Measurements from ENCODE around the gene SAE1. TPM values are rescaled to one million over a fixed set of nuclear protein-coding genes. Genes with fewer than 3 reads are reported as not detected.

The SAE1 gene
- total and polyA plus RNA-seq, 2 experiments from 2014 or later, result 115 to 236 TPM

GRCh38 chr19:47221890-47222289, 91.3 kb downstream of the SAE1 start:
- peaks cover 17% of the 10 kb centered on the region for H3K79me2 ChIP-seq (replicated peaks; ENCODE audit: insufficient read depth)
- H3K4me2 ChIP-seq, result no peak overlapping the region
- H3K36me3 ChIP-seq (ENCODE audit: insufficient read depth), result no peaks in the 10 kb centered on the region; the same call in 1 of the 2 replicates
- H3K4me1 ChIP-seq (ENCODE audit: insufficient read depth), result peaks cover 15% of the 10 kb centered on the region
- H3K4me1 Mint-ChIP-seq, result peaks cover 14% of the 10 kb centered on the region
- no peak overlapping the region for H2AFZ ChIP-seq
- ATAC-seq, result no peak; the same call in 2 of the 3 replicates
- H3K27me3 ChIP-seq (ENCODE audit: insufficient read depth), result no peaks in the 10 kb centered on the region
- TF ChIP-seq CTCF (conservative IDR thresholded peaks at IDR 0.05; ENCODE audit: low read depth in 2 of 2), result peak in 1 of 2 experiments; percentile 5; a peak in 1 of 4 replicates
- no peak for TF ChIP-seq ZNF331 (CRISPR knock-in tag; IDR thresholded peaks at IDR 0.05; ENCODE audit: low read depth)
- peaks cover 39% of the 10 kb centered on the region for H3K36me3 Mint-ChIP-seq (ENCODE audit: low read depth)
- H4K20me1 ChIP-seq (replicated peaks; ENCODE audit: insufficient read depth), result no peaks in the 10 kb centered on the region
- H3K27ac Mint-ChIP-seq, result peak overlapping the region; percentile 29; the same call in 1 of the 2 replicates
- DNase-seq (ENCODE audit: low spot score), result no peak
- H3F3A ChIP-seq (replicated peaks; ENCODE audit: low read depth), result peaks cover 15% of the 10 kb centered on the region
- no peak overlapping the region for H3K4me3 Mint-ChIP-seq
- peak overlapping the region; percentile 45; the same call in 1 of the 2 replicates for H3K27ac ChIP-seq (ENCODE audit: low read depth)
- H3K4me3 ChIP-seq, result no peak overlapping the region
- H3K27me3 Mint-ChIP-seq (ENCODE audit: insufficient read depth, low read depth, poor library complexity), result peaks cover 15% of the 10 kb centered on the region
- H3K9me2 ChIP-seq (ENCODE audit: insufficient read depth), result no peaks in the 10 kb centered on the region
- peaks cover 2% of the 10 kb centered on the region; the same call in 1 of the 3 replicates for H3K9me3 Mint-ChIP-seq

- peaks cover 28% of the 10 kb centered on the region for H3K4me1 ChIP-seq (ENCODE audit: insufficient read depth)
- H3K9me2 ChIP-seq (ENCODE audit: insufficient read depth), result no peaks in the 10 kb centered on the region
- H3K9me3 Mint-ChIP-seq, result peaks cover 2% of the 10 kb centered on the region; the same call in 1 of the 3 replicates
- peaks cover 18% of the 10 kb centered on the region for H3K27me3 Mint-ChIP-seq (ENCODE audit: insufficient read depth, low read depth, poor library complexity)
- H4K20me1 ChIP-seq (replicated peaks; ENCODE audit: insufficient read depth), result no peaks in the 10 kb centered on the region; the same call in 1 of the 2 replicates
- DNase-seq (ENCODE audit: low spot score) (peak; percentile 94), ATAC-seq (peak; percentile 30)
- peaks cover 14% of the 10 kb centered on the region for H3K4me1 Mint-ChIP-seq
- H3K4me2 ChIP-seq, result peak overlapping the region; percentile 92
- H3K36me3 Mint-ChIP-seq (ENCODE audit: low read depth), result peaks cover 29% of the 10 kb centered on the region
- H2AFZ ChIP-seq, result no peak overlapping the region
- H3K79me2 ChIP-seq (replicated peaks; ENCODE audit: insufficient read depth), result peaks cover 36% of the 10 kb centered on the region
- H3F3A ChIP-seq (replicated peaks; ENCODE audit: low read depth), result peaks cover 19% of the 10 kb centered on the region
- H3K4me3 Mint-ChIP-seq, result peak overlapping the region; percentile 60
- peak overlapping the region; percentile 99 for H3K27ac ChIP-seq (ENCODE audit: low read depth)
- H3K27me3 ChIP-seq (ENCODE audit: insufficient read depth), result peaks cover 11% of the 10 kb centered on the region
- no peaks in the 10 kb centered on the region; the same call in 1 of the 2 replicates for H3K36me3 ChIP-seq (ENCODE audit: insufficient read depth)
- H3K27ac Mint-ChIP-seq, result peak overlapping the region; percentile 81
- H3K4me3 ChIP-seq, result peak overlapping the region; percentile 96
- TF ChIP-seq POLR2AphosphoS5 (IDR thresholded peaks at IDR 0.05; ENCODE audit: low read depth), result peak; percentile 92
- TF ChIP-seq CREB1 (CRISPR knock-in tag; IDR thresholded peaks at IDR 0.05; ENCODE audit: low read depth), result peak; percentile 75
- TF ChIP-seq EZH2 (IDR thresholded peaks at IDR 0.05; ENCODE audit: low read depth, unreplicated experiment), result no peak
- TF ChIP-seq CTCF (conservative IDR thresholded peaks at IDR 0.05; ENCODE audit: low read depth in 2 of 2), result peak in 1 of 2 experiments; percentile 16; a peak in 2 of 4 replicates
- TF ChIP-seq ZNF114 (CRISPR knock-in tag; IDR thresholded peaks at IDR 0.05), result 0 out of 2 replicates have a peak, but pooled peaks have one; percentile 53
Measured at GRCh38 chr19:47225746-47226425, 95.3 kb downstream of the SAE1 start.

Measured in GM23338 (cell line).